Measurements from ENCODE around the gene NLRP1.
A peak's percentile ranks its signal among the peaks of the same experiment; 100 is the strongest.

Gene NLRP1

DNA sequence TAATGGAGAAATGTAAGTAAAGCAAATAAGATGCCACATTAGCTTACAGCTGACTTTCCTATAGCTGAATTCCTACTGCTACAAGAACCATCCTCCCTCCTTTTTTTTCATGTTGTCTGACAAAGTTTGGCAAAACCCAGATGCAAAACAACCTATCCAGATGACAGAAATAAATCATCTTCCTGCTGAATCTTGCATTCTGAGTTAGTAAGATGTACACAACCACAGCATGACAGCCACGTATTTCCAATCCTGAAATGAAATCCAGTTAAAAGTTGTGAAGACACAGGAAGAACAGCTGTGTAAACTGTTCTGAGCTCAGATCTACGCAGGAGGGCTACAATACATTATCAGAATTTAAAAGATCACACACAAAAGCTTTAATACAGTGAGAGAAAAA, 110.4 kb downstream of the NLRP1 start:
- no peak for DNase-seq (ENCODE audit: low spot score)

DNA sequence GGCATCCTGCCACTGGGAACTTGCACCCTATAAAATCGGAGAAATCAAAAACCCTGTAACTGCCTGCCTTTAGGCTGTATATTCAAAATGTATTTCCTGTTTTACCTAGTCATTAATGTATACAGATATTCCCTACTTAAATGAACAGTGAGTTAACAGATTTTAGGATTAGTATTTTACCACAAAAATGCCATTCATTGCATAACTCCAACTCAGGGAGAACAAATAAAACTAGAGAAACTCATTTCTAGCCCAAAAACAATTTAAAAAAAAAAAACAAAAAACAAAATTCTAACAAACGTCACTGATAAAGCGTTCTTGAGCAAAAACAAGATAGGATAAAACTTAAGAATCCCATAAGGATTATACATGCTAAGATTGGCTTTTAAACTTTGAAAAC, 111.8 kb downstream of the NLRP1 start:
- DNase-seq (ENCODE audit: low spot score), result no peak

DNA sequence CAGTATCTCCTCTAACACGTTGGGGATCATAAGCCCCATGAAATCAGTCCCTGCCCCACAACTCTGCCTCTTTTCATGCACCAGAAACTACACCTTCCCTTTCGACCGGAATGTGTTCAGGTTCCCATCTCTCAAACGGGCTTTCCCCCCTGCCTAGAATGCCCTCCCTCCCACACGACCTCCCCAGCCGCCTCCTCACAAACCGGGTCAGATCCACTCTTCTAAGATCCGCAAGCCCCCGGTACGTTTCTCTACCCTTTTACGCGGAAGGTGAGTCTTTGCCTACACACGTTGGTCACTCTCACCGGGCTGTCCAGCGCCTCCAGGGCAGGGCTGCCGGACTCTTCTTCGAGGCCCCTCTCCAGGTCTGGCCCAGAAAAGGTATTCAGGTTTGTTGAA, 116.2 kb downstream of the NLRP1 start:
- peak; percentile 2 for DNase-seq (ENCODE audit: low spot score)

- no peak for DNase-seq (ENCODE audit: low spot score)
These were observed 116.9 kb downstream of the NLRP1 start for GRCh38 chr17:5467416-5467815.

- DNase-seq (ENCODE audit: low spot score), result no peak
These were observed 118.0 kb downstream of the NLRP1 start for GRCh38 chr17:5466295-5466694.

DNA sequence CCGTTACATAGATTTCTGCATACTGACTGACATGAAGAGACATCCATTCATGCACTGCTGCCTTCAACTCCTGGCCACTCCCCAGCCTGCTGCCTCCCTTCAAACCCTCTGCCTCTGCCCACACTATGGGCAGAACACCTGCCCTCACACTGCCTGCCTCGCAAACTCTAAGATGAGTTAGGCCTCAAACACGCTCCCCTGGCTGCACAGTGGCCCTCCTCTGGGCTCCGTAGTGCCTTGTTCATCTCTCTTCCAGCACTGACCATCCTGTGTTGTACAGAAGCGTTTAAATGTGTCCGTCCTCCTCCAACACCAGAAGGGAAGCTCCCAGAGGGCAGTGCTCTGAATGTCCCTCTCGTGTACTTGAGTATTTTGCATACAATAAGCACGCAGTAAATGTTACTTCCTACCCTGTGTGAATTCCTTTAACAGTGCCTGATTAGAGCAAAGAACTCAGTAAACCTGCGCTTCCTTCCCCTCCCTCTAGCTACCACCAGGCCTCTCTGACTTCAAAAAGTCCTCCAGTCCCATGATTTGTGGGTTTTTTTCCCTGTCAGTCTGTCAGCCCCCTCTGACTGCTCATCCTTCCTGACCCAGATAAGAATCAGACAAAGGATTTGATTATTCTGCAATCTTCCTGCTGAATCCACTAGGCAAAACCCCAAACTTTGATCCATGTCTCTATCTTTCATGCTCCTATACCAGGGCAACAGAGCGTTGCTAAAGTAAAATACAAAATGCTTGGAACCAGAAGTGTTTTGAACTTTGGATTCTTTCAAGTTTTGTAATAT, 119.4 kb downstream of the NLRP1 start:
- DNase-seq (ENCODE audit: low spot score), result no peak
